Putamen (tissue), 1 donor: ENCODE measurements around the gene RRN3.
"Not testable (repeated sequence)": the region's sequence is repeated elsewhere in the genome, so short reads cannot be mapped to it uniquely, and the experiment has no call there.

Source experiments
- DNase-seq: peaks from one replicate; pipeline ENCODE4 v3.0.0-alpha.2; 2016; ENCODE audit warnings: low spot score

Gene RRN3, protein sequence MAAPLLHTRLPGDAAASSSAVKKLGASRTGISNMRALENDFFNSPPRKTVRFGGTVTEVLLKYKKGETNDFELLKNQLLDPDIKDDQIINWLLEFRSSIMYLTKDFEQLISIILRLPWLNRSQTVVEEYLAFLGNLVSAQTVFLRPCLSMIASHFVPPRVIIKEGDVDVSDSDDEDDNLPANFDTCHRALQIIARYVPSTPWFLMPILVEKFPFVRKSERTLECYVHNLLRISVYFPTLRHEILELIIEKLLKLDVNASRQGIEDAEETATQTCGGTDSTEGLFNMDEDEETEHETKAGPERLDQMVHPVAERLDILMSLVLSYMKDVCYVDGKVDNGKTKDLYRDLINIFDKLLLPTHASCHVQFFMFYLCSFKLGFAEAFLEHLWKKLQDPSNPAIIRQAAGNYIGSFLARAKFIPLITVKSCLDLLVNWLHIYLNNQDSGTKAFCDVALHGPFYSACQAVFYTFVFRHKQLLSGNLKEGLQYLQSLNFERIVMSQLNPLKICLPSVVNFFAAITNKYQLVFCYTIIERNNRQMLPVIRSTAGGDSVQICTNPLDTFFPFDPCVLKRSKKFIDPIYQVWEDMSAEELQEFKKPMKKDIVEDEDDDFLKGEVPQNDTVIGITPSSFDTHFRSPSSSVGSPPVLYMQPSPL

DNA sequence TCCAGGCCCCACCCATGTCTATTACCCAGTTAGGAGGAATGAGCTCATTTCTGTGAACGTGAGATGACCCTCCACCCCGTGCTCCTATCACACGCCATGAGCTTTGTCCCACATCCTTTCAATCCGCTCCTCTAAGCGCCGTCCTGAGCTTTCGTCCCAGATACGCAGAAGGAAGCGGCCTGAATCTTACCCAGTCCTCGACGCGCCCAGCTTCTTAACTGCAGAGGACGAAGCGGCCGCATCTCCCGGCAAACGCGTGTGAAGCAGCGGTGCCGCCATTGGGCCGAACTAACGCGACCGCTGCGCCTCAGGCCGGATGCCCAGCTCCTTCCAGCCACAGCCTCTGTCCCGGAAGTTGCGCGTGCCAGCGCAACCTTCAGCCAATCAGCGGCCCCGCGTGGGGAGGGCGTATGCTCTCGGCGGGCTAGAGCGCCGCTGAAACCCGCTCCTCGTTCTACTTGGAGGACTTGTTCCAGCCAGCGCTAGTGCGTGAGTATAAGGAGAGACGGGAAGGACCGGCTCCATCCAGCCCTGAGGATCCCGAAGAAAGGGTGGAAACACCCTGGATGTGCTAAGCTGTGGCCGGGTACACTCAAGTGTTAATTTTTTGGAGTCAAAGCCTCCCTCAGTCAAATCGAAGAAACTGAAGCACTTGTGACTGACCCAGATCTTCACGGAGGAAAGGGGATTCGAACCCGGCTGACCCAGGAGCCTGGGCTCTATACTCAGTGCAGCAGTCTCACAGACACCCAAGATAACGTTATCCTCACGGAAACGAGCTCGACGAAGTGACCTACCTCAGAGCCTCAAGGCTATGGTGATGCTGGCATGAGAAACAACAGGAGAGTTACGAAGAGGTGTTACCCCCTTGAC is at the start of gene RRN3:
RRN3 (minus strand) TSS at position 318 of the 873 bp plus-strand sequence; CDS start at position 279, 39 bp downstream.
- DNase-seq = peak; percentile 91

DNA sequence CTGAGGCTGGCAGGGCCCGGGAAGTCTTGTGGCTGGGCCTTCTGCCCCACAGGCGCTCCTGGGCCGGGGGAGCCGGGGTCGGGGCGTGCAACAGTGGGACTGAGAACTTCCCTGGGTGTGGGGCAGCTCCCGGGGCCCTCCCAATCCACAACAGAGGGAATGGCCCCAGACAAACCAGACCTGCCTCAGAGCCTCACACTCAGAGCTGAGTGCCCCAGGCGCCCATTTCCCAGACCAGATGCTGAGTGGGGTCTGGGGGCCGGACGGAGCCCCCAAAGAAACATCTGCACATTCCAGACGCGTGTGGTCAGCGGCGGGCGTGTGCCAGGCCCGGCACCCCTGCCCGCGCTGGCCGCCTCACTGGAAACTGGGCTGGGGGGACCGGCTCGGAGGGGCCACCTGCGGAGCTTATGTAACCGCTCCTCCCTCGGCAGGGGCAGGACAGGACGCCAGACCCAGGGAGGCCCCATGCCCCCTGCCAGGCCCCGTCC is 49.6 kb upstream of the RRN3 start:
- not testable (repeated sequence) for DNase-seq

DNA sequence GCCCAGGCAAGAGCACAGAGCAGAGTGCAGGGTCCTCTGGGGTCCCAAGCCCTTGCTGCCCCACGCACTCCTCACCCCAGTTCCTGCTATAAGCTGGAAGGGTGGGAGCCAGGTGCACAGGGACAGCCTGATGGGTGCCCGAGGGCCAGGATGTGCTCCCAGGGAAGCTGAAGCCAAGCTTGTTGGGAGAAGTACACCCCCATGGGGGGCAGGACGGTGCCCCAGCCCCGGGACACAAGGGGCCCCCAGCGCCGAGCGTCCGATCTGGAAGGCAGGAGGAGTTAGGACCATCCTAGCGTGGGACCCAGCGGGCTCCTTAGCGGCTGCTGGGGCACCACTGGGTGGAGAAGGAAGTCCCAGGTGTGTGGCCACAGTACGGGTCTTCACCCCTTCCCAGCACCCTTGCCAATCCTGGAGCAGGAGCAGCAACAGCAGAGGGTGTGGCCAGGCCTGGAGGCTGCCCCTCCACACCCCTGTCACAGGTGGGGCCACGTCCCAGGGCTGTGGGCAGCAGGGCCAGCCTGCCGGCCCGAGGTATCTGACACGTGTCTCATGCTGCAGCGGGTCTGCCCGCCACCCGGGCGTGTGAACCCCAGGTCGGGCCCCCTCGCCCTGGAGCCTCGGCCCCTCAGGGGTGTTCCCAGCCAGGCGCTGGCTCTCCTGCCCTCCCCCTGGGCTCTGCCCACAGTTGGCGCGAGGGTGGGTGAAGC is 49.0 kb upstream of the RRN3 start:
- not testable (repeated sequence) for DNase-seq

DNA sequence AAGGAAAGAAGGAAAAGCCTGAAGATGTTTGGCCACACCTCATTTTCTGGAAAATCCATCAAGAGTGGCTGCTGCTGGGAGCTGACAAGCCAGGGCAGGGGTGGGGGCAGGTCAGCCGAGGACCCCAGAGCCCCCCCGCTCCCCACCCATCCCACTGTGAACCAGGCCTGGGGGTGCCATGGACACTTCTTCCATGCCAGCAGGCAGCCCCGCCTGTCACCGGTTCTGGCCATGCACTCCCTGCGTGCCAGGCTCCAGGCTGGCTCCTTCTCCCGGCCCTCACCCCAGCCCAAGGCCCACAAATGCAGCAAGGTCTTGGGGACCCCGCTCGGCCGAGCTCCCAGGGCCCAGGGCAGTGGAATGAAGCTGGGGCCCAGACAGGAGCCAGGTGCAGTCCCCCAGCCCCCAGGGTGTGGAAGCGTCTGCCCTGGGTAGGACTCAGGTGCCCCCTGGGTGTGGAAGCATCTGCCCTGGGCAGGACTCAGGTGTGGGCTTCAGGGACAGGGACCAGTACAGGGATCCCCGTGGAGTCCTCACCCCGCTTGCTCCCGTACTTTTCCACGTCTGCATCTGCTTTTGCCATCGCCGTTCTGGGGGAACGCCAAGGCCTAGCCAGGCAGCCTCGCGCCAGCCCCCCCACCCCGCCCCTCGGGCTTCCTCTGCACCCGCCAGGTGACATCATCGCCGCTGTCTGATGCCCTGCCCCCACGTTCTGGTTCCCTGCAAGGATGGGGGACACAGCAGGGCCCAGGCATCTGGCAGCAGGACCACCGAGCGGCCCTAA is 48.2 kb upstream of the RRN3 start:
- not testable (repeated sequence) for DNase-seq

DNA sequence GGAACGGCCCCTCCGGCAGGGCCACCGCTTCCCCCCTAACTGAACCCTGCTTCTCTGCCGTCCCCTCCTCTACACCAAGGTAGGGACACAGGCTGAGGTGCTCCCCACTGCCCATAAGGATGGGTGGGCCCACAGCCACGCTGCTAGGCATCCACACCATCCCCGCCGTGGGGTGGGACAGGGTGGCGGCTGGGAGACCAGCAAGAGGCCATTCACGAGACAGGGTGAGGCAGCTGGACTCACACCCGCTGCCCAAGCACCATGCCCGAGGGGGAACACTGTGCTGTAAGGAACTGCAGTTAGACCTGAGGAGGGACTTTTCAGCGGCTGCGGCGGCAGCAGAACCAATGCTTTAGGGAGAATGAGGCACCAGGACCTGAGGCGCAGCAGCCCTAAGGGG is 47.5 kb upstream of the RRN3 start:
- DNase-seq = no peak

DNA sequence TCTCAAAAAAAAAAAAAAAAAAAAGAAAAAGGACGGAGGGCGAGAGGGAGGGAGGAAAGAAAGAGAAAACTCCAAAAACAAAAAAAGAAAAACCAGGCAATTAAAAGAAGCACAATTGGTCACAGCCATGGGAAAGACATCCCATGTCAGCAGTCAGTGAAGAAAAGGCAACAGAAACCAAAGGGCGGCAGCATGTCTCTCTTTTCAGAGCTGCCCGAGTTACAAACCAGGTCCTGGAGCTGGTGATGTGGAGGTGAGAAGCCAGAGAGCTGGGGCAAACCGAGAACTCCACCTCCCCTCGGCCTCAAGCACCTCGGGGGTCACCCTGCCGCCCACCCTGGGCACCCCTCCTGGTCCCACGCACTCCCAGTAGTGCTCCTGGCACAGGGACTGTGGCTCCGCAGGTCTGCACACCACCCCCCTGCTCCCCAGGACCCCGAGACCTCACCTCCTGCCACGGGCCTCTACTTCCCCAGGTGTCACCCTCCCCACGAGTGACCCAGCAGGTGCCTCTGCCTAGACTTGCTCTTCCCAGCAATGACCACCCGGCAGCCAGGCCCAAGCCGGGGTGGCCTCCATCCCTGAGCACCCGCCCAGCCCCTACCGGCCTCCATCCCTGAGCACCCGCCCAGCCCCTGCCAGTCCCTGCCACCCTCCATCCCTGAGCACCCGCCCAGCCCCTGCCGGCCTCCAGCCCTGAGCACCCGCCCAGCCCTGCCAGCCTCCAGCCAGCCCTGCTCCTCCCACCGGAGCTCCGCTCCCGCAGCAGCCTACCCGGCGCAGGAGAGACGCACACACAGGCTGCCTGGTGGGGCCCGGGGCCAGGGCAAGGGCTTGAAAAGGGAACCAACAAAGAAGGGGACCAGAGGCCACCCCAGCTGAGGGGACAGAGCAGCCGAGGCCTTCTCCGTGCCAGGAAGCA is 46.6 kb upstream of the RRN3 start:
- not testable (repeated sequence) for DNase-seq

DNA sequence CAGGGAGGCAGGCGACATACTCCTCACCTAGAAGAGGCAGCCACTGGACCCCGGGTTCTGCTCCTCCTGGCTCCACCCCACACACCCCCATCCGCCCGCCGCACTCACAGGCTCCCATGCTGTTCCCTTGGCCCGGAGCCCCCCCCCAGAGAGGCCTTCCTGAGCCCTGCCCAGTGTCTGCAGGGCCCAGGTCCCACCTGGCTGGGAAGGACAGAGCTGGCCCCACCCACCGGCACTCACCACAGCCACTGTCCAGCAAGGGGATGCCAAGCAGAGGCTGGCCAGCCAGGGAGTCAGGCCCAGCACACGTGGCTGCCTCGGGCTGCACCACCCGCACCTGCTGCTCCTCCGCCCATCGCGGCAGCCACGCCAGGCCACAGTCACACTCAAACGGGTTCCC is 43.4 kb upstream of the RRN3 start:
- DNase-seq = not testable (repeated sequence)

DNA sequence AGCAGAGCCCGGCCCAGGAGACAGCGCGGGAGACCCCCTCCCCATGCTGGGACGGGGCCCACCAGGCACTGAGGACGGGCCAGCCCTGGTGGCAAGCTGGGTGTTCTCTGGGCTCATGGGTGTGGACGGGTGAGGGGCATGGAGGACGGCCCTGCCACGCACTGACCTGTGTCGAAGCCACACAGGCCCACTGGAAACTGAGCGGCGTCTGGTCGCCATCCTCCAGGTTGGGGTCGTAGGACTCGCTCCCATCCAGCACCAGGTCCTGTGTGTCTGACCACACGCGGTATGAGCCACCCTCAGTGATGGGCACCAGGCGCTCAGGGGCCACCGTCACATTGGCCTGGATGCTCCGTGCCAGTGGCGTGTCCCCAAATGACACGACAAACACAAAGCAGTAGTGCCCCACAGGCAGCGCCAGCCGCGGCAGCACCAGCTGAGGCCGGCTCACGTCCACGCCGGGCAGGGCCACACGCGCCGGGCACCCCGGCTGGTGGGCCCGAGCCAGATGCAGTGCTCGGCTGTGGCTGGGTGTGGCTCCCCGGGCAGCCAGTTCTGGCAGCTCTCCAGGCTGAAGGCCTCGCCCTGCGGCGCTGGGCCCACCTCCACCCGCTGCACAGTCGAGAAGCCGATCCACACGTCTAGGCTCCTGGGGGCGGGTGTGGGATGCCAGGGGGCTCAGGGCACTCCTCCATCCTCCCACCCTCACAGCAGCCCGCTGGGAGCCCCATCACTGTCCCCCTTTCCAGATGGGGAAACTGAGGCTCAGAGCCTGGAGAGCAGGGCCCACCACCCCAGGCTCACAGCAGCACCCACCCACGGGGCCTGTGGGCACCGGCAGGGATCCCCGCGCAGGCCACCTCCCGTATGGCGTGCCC is 41.6 kb upstream of the RRN3 start:
- not testable (repeated sequence) for DNase-seq

DNA sequence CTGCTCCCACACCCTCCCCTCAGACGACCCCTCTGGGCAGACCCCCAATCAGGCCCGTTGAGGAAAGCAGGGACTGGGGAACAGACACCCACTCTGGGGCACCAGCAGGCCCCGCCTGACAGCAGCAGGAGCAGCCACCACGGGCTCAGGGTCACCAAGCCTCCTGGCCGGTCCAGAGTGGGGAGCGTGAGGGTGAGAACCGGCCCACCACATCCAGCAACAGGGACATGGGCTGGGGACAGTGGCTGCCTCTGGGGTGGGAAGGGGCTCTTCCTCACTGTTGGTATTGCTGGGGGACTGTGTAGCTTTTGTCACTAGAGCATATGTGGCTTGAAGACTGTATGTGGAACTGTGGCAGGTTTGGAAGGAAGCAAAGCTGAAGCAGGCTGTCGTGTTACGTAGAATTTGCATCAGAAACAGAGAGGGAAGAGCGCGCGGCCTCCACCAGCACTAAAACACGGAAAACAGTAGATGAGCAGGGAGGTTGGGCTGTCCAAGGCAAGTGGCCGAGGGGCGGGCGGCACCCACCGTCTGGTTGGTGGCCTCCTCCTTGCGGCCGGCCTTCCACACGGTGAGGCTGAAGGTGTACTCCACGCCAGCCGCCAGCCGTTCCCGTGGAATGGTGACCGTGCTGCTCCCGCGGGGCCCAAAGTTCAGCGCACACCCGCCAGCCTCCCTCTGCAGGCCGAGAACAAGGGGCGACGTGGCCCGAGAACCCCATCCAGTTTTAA is 40.8 kb upstream of the RRN3 start:
- not testable (repeated sequence) for DNase-seq

DNA sequence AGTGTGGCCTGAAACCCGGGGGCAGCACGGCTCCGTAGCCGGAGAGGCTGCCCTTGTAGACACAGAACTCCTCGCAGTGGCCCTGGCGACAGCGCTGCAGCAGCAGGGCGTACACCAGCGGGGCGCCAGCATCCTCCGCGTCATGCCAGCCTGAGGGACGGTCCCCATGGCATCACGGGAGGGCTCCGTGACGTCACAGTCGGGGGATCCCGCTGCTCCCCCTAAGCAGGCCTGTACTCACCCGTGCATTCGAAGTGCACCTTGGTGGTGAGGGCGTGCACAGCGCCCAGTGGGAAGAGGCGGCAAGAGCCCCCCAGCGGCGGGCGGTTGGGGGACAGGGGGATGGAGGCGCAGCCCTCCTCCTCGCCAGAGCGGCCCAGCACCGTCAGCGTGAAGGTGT is 39.5 kb upstream of the RRN3 start:
- not testable (repeated sequence) for DNase-seq

DNA sequence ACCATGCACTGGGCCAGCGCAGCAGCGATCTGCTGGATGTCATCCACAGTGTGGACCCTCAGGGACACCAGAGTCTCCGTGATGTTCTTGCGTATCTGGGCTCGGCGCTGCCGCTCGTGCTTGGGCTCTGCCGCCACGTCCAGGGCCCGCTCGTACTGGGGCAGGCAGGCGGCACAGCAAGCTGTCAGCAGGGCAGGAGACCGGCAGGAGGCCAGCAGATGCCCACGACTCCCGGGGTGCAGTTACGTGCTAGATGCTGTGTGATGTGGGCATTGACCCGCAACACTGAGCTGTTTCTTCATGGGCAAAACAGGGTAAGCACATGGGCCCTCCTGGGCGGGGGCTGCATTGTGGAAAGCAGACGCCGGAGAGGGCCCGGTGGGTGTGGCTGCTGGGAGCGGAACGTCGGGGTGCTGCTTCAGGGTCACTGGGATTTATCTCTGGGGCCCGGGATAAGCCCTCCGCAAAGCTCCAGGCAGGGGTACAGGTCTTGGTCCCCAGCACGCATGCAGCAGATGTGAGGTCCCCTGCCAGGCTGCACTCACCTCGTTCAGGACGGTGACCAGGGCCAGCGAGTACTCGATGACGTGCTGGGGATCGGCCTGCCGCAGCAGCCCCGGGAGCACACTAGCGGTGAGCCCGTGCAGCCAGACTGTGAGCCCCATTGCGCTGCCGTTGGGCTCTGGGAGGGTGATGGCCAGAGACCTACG is 38.8 kb upstream of the RRN3 start:
- not testable (repeated sequence) for DNase-seq

DNA sequence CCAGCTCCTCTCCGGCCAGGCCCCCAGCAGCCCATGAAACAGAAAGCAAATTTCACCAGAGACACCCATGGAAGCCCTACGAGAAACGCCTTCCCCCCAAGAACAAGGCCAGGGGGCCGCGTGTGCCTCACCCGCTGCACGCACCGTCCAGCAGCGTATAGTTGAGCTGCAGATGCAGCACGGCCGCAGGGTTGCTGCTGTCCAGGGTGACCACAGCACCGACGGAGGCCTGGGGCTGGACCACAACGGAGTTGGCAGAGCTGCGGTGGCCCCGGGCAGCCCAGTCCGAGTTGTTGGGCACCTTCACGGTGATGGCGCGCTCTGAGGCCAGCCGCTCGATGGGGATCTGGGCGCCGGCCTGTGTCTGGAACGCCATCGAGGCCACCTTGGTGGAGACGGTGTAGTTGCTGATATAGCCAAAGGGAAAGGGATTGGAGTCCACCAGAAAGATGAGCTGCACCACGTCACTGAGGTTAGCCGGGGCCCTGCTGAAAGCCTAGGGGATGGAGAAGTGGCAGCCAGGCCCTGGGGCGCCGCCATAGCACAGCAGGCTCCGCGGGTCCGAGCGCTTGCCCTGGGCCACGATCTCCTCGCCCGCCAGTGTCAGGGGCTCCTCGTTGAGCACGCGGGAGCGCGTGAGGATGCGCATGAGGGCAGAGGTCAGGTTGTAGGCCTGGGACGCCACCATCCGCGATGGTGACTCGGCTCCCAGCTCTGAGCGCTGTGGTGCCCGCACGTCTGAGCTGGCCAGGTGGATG is 37.0 kb upstream of the RRN3 start:
- not testable (repeated sequence) for DNase-seq

DNA sequence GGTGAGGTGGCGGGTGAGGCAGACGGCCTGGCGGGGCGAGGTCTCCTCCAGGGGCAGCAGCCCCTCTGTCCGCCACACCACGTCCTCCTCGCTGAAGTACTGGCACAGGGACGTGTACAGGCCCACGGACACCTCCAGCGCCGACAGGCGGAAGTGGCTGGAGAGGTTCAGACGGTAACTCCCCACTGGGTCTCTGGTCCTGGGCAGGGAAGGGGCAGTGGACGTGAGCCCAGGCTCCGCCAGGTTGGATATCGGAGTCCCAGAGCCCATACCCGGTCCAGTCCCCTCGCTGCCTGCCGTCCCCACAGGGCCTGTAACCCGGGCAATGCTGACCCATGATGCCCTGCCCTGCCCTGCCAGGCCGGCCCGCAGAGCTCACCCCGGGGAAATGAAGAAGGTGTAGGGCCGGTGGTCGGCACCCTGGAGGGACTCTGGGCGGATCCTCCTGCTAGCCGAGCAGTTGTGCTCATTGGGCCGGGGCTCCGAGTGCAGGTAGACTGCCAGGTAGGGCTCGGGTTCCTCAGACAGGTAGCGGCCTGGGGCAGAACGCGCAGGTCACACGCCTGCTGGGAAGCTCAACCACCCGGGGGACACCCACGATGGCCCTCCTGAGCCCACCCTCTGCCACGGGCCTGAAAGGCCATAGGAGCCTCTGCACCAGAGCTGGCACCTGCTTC is 36.3 kb upstream of the RRN3 start:
- DNase-seq = not testable (repeated sequence)

DNA sequence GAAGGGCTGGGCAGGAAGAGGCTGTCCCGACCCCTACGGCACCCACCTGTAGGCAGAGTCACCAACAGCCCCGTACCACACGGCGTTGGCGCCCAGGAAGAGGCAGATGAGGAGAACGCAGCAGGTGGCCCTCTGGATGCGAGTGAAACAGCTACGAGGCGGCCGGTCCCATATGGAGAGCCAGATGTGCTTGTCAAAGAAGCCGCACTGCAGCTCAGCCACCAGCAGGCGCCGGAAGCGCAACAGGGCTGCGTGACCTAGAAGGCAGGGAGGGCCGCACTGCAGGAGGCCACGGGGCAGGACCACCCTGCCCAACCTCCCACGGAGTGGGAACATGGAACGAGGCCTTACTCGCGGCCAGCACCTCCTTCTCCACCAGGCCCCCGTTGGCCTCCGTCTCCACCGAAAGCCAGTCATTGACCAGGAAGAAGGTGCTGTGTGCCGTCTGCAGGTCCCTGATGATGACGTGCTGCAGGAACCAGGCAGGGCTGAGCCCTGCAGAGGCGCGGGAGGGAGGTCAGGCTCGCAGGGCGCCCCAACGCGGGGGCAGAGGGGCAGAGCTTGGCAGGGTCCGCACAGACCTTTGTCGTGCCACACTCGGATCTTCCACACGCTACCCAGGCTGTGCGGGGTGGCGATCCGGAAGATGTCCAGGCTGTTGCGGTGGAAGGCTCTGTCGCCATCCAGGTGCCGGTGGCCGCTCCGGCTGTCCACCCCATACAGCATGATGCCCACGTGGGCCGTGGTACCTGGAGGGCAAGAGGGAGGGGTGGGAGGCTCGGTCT is 33.8 kb upstream of the RRN3 start:
- DNase-seq = not testable (repeated sequence)

DNA sequence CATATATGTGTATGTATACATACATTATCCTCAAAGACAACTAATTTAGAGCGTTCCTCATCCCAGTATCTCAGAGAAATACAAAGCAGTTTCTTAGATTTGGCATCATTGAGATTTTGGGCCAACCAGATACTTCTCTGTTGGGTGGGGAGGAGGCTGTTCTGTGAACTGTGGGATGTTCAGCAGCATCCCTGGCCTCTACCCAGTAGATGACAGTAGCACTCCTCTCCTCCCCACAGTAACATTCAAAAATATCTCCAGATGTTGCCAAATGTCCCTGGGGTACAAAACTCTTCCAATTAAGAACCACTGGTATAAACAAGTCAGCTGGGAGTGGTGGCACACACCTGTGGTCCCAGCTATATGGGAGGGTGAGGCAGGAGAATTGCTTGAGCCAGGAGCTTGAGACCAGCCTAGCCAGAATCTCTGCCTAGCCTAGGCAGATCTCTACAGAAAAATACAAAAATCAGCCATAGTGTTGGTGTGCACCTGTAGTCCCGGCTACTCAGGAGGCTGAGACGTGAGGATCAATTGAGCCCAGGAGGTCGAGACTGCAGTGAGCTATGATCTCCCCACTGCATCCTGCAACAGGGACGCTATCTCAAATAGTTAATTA is 6.4 kb upstream of the RRN3 start:
- DNase-seq = not testable (repeated sequence)
